ENCODE data around the gene FOSB. TPM values are rescaled to one million over a fixed set of nuclear protein-coding genes. Genes with fewer than 3 reads are reported as not detected.

The FOSB gene
- total and polyA plus RNA-seq, 9 of the 15 experiments (the other 6 are each of a cell fraction or from before 2014, with no cell fraction given) = 0.11 to 2.7 (median 0.73) TPM

DNA sequence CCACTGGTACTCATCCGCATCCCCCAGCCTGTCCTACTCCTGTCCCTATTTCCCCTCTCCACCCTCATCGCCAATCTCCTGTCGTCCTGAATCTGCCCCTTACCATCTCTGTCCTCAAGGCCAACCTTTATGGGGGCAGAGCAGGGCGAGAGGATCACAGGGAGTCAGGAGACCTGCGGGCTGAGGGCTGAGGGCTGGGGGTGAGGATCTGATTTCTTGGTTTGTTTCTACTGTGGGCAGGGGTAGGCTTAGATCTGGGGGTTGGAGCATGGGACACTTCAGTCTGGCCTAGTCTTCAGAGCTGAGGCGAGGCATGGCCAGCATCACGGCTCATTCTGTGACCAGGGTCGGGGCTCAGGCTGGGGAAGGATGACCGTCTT, 27.5 kb upstream of the FOSB start (continued):
- TF ChIP-seq ETV6 (IDR thresholded peaks at IDR 0.05; ENCODE audit: borderline replicate concordance in 1 of 2, low read depth in 2 of 2, low read length in 1 of 2) (no peak), ETV6 (CRISPR knock-in tag; IDR thresholded peaks at IDR 0.05; ENCODE audit: borderline replicate concordance) (no peak), THRAP3 (IDR thresholded peaks at IDR 0.05; ENCODE audit: borderline replicate concordance) (peak; percentile 51; the same call in 1 of the 2 replicates), ZC3H4 (CRISPR knock-in tag; IDR thresholded peaks at IDR 0.05; ENCODE audit: borderline replicate concordance) (no peak), ZFP1 (CRISPR knock-in tag; IDR thresholded peaks at IDR 0.05) (no peak), MYC (IDR thresholded peaks at IDR 0.05; ENCODE audit: low read depth, low read length) (no peak), MYC (CRISPR knock-in tag; IDR thresholded peaks at IDR 0.05; ENCODE audit: borderline replicate concordance, low read depth) (0 out of 2 replicates have a peak, but pooled peaks have one; percentile 19), CBX1 (IDR thresholded peaks at IDR 0.05; ENCODE audit: low read depth) (no peak), SMC3 (conservative IDR thresholded peaks at IDR 0.05; ENCODE audit: insufficient read depth, low read depth, low read length) (no peak), RFX1 (IDR thresholded peaks at IDR 0.05) (no peak), HNRNPUL1 (IDR thresholded peaks at IDR 0.05; ENCODE audit: low read length) (no peak), RBM14 (IDR thresholded peaks at IDR 0.05; ENCODE audit: borderline replicate concordance, insufficient read depth, low read depth, low read length) (no peak), ELF4 (CRISPR knock-in tag; IDR thresholded peaks at IDR 0.05) (no peak), ZBTB1 (CRISPR knock-in tag; IDR thresholded peaks at IDR 0.05; ENCODE audit: borderline replicate concordance, low read depth) (no peak), NRF1 (conservative IDR thresholded peaks at IDR 0.05 in 1 of 2, IDR thresholded peaks at IDR 0.05 in 1 of 2) (no peak; a peak in 1 of 4 replicates)
- TF ChIP-seq, protein P1, sequence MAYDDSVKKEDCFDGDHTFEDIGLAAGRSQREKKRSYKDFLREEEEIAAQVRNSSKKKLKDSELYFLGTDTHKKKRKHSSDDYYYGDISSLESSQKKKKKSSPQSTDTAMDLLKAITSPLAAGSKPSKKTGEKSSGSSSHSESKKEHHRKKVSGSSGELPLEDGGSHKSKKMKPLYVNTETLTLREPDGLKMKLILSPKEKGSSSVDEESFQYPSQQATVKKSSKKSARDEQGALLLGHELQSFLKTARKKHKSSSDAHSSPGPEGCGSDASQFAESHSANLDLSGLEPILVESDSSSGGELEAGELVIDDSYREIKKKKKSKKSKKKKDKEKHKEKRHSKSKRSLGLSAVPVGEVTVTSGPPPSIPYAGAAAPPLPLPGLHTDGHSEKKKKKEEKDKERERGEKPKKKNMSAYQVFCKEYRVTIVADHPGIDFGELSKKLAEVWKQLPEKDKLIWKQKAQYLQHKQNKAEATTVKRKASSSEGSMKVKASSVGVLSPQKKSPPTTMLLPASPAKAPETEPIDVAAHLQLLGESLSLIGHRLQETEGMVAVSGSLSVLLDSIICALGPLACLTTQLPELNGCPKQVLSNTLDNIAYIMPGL (CRISPR knock-in tag; IDR thresholded peaks at IDR 0.05) = no peak
- TF ChIP-seq, protein P2, sequence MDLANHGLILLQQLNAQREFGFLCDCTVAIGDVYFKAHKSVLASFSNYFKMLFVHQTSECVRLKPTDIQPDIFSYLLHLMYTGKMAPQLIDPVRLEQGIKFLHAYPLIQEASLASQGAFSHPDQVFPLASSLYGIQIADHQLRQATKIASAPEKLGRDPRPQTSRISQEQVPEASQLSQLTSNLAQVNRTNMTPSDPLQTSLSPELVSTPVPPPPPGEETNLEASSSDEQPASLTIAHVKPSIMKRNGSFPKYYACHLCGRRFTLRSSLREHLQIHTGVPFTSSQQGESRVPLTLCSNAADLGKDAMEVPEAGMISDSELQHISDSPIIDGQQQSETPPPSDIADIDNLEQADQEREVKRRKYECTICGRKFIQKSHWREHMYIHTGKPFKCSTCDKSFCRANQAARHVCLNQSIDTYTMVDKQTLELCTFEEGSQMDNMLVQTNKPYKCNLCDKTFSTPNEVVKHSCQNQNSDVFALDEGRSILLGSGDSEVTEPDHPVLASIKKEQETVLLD (IDR thresholded peaks at IDR 0.05) = no peak; the same call in 1 of the 2 replicates
- TF ChIP-seq, protein P3, sequence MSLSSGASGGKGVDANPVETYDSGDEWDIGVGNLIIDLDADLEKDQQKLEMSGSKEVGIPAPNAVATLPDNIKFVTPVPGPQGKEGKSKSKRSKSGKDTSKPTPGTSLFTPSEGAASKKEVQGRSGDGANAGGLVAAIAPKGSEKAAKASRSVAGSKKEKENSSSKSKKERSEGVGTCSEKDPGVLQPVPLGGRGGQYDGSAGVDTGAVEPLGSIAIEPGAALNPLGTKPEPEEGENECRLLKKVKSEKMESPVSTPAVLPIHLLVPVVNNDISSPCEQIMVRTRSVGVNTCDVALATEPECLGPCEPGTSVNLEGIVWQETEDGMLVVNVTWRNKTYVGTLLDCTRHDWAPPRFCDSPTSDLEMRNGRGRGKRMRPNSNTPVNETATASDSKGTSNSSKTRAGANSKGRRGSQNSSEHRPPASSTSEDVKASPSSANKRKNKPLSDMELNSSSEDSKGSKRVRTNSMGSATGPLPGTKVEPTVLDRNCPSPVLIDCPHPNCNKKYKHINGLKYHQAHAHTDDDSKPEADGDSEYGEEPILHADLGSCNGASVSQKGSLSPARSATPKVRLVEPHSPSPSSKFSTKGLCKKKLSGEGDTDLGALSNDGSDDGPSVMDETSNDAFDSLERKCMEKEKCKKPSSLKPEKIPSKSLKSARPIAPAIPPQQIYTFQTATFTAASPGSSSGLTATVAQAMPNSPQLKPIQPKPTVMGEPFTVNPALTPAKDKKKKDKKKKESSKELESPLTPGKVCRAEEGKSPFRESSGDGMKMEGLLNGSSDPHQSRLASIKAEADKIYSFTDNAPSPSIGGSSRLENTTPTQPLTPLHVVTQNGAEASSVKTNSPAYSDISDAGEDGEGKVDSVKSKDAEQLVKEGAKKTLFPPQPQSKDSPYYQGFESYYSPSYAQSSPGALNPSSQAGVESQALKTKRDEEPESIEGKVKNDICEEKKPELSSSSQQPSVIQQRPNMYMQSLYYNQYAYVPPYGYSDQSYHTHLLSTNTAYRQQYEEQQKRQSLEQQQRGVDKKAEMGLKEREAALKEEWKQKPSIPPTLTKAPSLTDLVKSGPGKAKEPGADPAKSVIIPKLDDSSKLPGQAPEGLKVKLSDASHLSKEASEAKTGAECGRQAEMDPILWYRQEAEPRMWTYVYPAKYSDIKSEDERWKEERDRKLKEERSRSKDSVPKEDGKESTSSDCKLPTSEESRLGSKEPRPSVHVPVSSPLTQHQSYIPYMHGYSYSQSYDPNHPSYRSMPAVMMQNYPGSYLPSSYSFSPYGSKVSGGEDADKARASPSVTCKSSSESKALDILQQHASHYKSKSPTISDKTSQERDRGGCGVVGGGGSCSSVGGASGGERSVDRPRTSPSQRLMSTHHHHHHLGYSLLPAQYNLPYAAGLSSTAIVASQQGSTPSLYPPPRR (CRISPR knock-in tag; IDR thresholded peaks at IDR 0.05; ENCODE audit: borderline replicate concordance) = no peak
- TF ChIP-seq, protein P4, sequence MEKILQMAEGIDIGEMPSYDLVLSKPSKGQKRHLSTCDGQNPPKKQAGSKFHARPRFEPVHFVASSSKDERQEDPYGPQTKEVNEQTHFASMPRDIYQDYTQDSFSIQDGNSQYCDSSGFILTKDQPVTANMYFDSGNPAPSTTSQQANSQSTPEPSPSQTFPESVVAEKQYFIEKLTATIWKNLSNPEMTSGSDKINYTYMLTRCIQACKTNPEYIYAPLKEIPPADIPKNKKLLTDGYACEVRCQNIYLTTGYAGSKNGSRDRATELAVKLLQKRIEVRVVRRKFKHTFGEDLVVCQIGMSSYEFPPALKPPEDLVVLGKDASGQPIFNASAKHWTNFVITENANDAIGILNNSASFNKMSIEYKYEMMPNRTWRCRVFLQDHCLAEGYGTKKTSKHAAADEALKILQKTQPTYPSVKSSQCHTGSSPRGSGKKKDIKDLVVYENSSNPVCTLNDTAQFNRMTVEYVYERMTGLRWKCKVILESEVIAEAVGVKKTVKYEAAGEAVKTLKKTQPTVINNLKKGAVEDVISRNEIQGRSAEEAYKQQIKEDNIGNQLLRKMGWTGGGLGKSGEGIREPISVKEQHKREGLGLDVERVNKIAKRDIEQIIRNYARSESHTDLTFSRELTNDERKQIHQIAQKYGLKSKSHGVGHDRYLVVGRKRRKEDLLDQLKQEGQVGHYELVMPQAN (IDR thresholded peaks at IDR 0.05; ENCODE audit: borderline replicate concordance) = no peak
